HL-60 (cell line): ENCODE results near the gene SPPL2A.

Experiments used
- GABPA ChIP-seq: IDR thresholded peaks from 2 replicates; pipeline ENCODE4 v1.6.1; 2012; ENCODE audit warnings: low read depth
- POLR2AphosphoS5 ChIP-seq: IDR thresholded peaks from 2 replicates; pipeline ENCODE4 v1.6.1; 2012; ENCODE audit warnings: low read depth
- REST ChIP-seq: IDR thresholded peaks from 2 replicates; pipeline ENCODE4 v1.6.1; 2012; ENCODE audit warnings: low read depth; ENCODE audit not compliant: insufficient replicate concordance
- SPI1 ChIP-seq: IDR thresholded peaks from 2 replicates; pipeline ENCODE4 v1.6.1; 2012; ENCODE audit warnings: low read depth, mild to moderate bottlenecking, borderline replicate concordance
- TF ChIP-seq, protein P1 (sequence below): IDR thresholded peaks from one replicate; pipeline ENCODE4 v1.5.1; 2011; ENCODE audit warnings: low read length, control low read depth, inconsistent platforms; ENCODE audit not compliant: insufficient read depth

DNA sequence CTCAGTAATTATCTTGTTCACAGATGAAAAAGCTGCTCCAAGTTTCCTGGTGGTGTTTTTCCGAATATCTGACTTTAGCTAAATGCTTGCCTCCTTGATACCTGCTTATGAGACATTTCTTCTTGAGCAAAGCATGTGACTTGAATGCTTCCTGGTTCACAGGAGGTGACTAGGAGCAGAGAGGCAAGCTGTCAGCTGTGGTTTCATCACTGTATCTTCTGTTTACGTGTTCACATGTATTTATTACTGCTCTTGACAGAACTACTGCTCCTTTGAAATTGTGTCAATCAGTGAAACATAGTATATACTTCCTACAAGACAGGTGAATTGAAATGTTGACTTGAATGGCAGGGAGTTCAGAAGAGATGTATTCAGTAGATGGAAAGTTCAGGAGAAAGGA lies 8.9 kb upstream of the SPPL2A start:
- TF ChIP-seq, protein P1, sequence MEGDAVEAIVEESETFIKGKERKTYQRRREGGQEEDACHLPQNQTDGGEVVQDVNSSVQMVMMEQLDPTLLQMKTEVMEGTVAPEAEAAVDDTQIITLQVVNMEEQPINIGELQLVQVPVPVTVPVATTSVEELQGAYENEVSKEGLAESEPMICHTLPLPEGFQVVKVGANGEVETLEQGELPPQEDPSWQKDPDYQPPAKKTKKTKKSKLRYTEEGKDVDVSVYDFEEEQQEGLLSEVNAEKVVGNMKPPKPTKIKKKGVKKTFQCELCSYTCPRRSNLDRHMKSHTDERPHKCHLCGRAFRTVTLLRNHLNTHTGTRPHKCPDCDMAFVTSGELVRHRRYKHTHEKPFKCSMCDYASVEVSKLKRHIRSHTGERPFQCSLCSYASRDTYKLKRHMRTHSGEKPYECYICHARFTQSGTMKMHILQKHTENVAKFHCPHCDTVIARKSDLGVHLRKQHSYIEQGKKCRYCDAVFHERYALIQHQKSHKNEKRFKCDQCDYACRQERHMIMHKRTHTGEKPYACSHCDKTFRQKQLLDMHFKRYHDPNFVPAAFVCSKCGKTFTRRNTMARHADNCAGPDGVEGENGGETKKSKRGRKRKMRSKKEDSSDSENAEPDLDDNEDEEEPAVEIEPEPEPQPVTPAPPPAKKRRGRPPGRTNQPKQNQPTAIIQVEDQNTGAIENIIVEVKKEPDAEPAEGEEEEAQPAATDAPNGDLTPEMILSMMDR: no peak
- TF ChIP-seq REST (no peak), POLR2AphosphoS5 (no peak), GABPA (no peak), SPI1 (no peak)
